GM21528 (cell line): ENCODE results near the gene SENP6.
A peak's percentile ranks its signal among the peaks of the same experiment; 100 is the strongest.

Experiments
- ATAC-seq: cut with Tn5 transposase; IDR thresholded peaks from one replicate; pipeline ENCODE4 v1.9.1; 2021; ENCODE audit warnings: mild to moderate bottlenecking, moderate library complexity; ENCODE audit not compliant: unreplicated experiment, low FRiP score

SENP6 gene

GRCh38 chr6:75746221-75746620, 144.5 kb downstream of the SENP6 start:
- ATAC-seq = no peak

- no peak for ATAC-seq
Measured at GRCh38 chr6:75747152-75747992, 145.7 kb downstream of the SENP6 start.

DNA sequence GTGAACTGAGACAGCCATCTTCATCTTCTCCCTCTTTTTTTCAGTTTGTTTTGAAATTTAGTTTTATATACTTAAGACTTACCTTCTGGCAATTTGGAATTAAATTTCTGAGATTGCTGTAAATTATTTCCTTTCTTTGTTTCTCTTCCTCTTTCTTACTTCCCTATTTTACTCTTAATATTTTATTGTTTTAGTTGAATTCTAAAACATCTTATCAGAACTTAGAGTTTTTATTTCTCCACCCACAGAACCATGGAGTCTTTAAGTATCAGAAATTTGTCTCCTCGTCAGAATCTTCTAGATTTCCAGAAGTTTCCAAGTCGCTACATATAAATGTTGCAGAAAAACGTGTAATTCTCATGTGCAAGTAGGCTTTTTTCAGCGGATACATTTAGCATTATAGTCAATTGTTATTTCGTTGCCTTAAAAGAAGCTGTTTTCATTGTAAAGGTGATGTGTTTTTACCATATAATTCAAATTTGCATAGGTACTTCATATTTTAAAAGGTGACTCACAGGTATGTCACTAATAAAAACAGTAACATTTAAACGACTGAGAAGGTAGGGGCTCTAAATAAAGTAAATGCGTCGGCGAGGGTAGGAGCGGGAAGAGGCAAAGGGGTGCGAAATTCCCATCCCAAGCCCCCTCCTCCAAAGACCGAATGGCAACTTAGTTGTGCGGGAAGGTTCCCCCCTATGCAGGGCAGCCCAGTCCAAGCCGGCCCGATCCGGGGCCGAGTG, 146.5 kb downstream of the SENP6 start:
- peak; percentile 2 for ATAC-seq

- peak; percentile 80 for ATAC-seq
Measured at GRCh38 chr6:75748743-75749538, 147.3 kb downstream of the SENP6 start, which contains the start of gene MYO6. TSS of gene MYO6 (plus strand) at chr6:75749239. CDS start at chr6:75817548, 68,309 bp downstream.

- ATAC-seq = no peak
Measured at GRCh38 chr6:75751443-75751842, 149.8 kb downstream of the SENP6 start.

- no peak for ATAC-seq
Measured at GRCh38 chr6:75752365-75752764, 150.7 kb downstream of the SENP6 start.

DNA sequence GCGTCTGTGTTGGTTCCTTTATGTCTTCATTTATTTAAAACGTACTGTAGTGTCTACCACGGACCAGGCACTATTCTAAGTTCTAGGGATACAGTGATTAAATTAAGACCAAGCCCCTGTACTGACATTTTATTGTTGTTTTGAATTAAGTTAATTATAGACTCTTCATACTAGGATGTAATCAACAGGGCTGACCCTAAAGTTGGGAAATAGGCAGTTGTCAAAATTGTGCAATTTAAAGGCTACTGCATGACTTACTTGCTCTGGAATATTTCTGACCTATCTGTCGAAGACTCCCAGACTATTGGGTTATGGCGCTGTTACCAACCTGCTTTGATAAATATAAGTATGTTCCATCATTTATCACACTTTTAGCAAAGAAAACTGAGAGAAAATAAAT, 154.0 kb downstream of the SENP6 start:
- no peak for ATAC-seq

- ATAC-seq = no peak
Measured at GRCh38 chr6:75757295-75757694, 155.6 kb downstream of the SENP6 start.

DNA sequence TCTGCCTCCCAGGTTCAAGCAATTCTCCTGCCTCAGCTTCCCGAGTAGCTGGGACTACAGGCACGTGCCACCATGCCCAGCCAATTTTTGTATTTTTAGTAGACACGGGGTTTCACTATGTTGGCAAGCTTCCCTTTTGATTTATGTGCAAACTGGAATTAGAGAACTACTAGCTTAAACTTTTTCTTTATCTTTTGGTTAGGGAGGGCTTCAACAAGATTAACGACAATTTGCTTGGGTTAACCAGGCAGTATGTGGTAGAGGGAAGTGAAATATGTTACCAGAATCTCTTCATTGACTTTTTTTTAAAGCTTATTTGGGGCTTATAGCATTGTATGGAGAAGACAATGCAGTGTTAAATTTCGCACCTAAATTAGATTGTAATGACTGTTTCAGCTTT, 156.4 kb downstream of the SENP6 start:
- no peak for ATAC-seq

DNA sequence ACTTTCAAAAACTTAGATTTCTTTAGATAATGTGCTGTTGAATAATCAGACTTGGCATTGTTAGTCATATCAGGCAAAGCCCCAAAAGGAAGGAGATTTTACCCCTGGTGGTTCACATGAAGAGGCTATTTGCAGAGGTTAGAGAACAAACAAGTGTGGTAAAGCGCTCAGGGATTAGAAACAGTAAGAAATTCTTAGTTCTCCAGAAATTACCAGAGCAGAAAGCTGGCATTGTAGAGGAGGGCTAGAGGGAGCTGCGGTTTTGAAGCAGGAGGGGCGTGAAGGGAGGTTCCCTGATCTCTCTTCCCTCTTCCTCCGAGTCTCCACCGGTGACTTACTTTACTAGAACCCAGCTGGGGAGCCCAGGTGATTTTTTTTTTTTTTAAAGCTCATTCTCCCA, 157.5 kb downstream of the SENP6 start:
- ATAC-seq = no peak

- no peak for ATAC-seq
Measured at GRCh38 chr6:75760320-75760719, 158.6 kb downstream of the SENP6 start.

DNA sequence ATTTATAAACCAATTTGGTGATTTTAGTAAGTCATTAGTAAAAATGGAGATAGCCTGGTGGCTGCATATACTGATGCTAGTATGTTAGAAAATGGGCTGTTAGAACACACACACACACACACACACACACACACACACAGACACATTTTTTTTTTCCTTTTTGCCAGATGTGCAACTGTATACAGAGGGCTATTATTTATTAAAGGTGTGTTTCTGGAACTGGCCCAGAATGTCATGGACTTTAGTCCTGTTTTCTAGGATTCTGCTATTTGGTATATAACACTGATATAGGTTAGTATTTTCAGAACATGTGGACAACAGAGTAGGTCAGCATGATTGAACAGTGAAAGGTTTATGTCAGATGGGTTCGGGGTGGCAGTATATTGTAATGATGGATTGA, 159.8 kb downstream of the SENP6 start:
- ATAC-seq = no peak

- no peak for ATAC-seq
Measured at GRCh38 chr6:75762063-75762462, 160.4 kb downstream of the SENP6 start.

GRCh38 chr6:75766387-75766786, 164.7 kb downstream of the SENP6 start:
- ATAC-seq = no peak
